Dedifferentiated amniotic fluid mesenchymal stem cell (primary cell): Measurements from ENCODE around the gene CTNNA1.
"Not testable (repeated sequence)": the region's sequence is repeated elsewhere in the genome, so short reads cannot be mapped to it uniquely, and the experiment has no call there.

ENCODE experiments used
- DNase-seq: peaks from one replicate; pipeline ENCODE4 v3.0.0-alpha.2; 2016; ENCODE audit errors: extremely low spot score

Gene CTNNA1

GRCh38 chr5:138810861-138811260 is 57.6 kb downstream of the CTNNA1 start:
- DNase-seq = not testable (repeated sequence)

GRCh38 chr5:138815529-138815928 is 62.3 kb downstream of the CTNNA1 start:
- no peak for DNase-seq

- DNase-seq = no peak
These were observed 64.0 kb downstream of the CTNNA1 start for GRCh38 chr5:138817241-138817640.

DNA sequence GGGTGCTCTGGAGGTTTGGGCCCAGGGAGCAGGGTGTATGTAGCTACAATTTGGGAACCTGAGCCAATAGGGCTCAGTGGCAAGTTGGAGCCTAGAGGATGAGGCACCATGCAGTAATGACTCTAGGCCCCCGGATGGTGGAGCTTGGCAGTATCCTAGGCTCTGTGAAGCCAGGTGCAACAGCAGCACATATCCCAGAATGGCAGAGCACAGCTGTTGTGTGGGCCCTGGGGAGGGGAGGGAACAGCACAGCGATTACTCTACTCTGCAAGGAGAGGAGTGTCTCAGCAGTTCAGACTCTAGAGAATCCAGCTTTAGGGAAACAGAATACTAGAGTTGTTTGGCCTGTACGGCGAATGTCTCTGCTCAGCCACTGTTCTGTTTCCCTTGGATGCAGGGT is 65.9 kb downstream of the CTNNA1 start:
- no peak for DNase-seq

DNA sequence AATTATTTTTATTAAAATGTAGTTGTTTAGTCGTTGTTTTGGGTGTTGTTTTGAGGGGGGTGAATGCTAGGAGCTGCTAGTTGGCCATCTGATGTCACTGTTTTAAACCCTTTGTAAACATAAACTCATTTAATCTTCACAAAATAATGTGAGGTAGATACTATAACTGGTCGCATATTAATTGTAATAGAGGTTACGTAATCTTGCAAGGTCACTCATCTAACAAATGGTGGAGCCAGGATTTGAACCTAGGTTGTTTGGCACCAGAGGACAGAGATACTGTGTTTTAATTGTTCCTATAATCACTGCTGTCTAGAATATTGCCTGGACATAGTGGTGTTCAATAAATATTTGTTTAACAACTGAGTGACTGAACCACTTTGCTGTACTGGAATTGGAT is 67.5 kb downstream of the CTNNA1 start:
- no peak for DNase-seq

- no peak for DNase-seq
These were observed 71.3 kb downstream of the CTNNA1 start for GRCh38 chr5:138824516-138824915.

GRCh38 chr5:138824924-138825863 is 72.0 kb downstream of the CTNNA1 start:
- DNase-seq = no peak

DNA sequence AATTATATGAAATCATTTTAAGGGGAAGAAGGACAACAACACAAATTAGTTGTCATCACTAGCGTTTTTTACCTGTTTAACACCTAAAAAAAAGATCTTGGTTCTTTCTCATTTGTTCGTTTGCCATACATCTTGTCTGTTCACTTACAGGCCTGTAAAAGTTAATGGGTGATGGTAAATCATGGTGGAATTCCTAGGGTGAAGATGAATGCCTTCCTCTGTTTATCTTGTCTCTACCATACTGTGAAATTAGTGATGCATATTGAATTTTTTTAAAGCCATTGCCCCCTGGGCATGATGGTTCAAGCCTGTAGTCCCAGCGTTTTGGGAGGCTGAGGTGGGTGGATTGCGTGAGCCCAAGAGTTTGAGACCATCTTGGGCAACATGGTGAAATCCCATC is 75.3 kb downstream of the CTNNA1 start:
- DNase-seq = no peak

- no peak for DNase-seq
These were observed 76.1 kb downstream of the CTNNA1 start for GRCh38 chr5:138829341-138829740.

- DNase-seq = no peak
These were observed 78.5 kb downstream of the CTNNA1 start for GRCh38 chr5:138831703-138832102.

GRCh38 chr5:138832218-138832617 is 79.0 kb downstream of the CTNNA1 start:
- no peak for DNase-seq

- DNase-seq = no peak
These were observed 79.9 kb downstream of the CTNNA1 start for GRCh38 chr5:138833080-138833479.

DNA sequence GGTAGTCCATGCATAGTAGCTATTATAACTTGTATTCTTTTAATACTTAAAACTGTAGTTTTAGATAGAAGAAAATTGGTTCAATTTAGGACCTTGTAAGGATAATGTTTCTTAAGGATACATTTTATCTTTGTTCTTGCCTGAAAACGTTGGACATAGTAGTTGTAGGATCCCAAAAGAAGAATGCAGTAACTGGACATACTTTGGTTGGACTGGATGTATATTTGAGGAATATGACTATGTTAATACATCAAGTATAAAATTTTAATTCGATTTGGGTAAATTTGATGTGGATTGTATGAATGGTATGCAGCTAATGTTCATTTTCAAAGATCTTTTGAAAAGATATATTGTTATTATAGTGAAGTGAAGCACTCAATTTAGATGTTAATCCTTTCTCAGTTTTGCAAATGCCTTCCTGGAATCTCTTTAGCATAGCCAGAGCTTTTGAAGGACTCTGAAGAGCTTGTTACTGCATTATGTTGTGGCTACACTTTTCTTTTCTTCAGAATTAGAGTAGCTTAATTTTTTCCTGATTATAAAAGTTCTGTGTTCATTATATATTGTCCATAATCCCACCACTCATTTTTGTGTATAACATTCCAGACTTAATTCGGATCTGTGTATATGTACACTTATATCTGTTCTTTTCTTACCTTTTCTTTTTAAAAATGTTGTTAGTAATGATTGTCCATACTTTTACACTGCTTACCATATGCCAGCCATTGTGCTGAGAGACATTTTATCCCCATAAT is 80.7 kb downstream of the CTNNA1 start:
- DNase-seq = no peak

- not testable (repeated sequence) for DNase-seq
These were observed 81.6 kb downstream of the CTNNA1 start for GRCh38 chr5:138834853-138835252.

DNA sequence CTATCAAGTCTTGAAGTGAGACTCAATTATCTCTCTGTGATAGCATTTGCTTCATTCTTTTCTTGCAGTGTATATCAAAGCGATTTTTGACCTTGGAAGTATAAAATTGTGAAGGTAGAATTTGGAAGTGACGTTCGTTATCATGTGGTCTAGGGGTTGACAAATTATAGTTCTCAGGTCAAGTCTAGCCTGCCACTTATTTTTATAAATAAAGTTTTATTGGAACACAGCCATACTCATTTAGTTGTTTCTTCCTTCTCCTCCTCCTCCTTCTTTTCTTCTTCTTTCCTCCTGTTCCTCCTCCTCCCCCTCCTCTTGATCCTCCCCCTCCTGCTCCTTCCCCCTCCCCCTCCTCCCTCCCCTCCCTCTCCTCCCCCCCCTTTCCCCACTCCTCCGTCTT is 83.9 kb downstream of the CTNNA1 start:
- no peak for DNase-seq

GRCh38 chr5:138840103-138840502 is 86.9 kb downstream of the CTNNA1 start:
- no peak for DNase-seq

- DNase-seq = no peak
These were observed 88.3 kb downstream of the CTNNA1 start for GRCh38 chr5:138841531-138841930.

DNA sequence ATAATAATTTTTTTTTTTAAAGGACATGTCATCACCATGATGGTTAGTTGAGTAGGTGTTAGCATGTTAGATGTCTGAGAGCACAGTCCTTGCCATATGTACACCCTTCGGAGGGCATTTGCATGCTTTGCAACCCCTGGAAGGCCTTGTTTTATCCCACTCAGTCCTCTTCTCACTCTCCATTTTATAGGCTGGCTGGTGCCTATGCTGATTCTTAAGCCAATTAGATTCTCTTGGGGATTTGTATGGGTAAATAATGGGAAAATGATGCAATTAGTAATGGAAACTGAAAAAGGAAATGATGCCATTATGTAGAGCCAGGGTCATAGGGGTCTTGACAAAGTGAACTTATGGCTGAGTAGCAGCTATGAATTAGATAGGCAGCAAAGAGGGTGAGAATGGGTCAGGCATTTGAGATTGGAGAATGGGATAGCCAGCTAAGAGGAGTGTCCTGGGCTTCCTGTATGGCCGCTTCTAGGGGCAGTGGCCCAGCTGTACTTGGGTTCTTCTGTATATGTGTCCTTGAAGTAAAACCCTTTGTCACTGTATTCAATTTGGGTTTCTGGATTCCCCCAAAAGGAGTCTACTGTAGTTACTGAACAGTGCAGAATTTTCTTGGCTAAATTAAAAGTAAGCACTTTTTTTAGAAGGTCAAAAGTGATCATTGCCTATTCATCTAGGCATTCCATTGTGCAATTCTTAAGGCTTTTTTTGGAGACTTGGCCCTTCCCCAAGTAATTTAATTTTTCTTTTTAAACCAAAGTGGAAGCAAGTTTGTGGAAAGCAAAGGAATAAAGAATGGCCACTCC is 90.3 kb downstream of the CTNNA1 start:
- DNase-seq = no peak

- no peak for DNase-seq
These were observed 90.9 kb downstream of the CTNNA1 start for GRCh38 chr5:138844125-138844461.

GRCh38 chr5:138844812-138845513 is 91.7 kb downstream of the CTNNA1 start:
- DNase-seq = peak; percentile 73

DNA sequence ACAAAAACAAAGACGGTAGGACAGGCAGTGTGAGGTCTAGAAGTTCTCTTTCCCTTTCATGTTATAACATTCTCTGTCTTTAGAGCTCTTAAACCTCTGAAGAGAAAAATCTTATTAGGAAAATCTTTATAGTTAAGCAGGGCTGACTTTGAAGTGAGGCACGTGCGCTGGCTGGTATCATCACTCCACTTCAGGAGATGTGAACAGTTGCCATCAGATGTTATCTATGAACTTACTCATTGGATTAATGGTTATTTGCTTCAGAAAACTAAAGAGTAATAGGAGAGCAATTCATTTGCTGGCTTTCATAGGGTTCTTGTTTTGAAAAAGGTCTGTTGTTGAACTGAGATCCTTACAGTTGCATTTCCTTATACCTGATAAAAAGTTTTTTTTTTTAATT is 96.2 kb downstream of the CTNNA1 start:
- DNase-seq = no peak

DNA sequence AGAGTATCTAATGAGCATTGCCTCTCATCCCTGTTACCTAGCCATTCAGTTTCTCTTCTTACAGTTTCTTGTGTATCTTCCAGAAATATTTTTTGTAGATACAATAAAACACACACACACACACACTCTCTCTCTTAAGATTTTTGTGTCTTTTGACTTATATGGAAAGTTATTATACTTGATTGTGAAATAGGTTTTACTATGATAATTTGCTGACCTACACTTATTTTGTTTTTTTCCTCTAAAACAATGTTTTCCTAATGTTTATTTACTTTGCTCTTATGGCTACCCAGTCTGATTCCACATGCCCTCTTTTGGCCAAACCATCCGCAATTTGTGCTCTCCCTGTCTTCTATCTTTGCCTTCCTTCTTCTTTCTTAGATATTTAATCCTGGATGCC is 96.7 kb downstream of the CTNNA1 start:
- no peak for DNase-seq
